WERI-Rb-1 (cell line): ENCODE measurements around the gene ASTN1.
A peak's percentile ranks its signal among the peaks of the same experiment; 100 is the strongest.

Experiments used
- DNase-seq: peaks from one replicate; pipeline ENCODE4 v3.0.0-alpha.2; 2020
- H3K27ac ChIP-seq: fragments of 250-450 bp; sonication (Bioruptor Pico); 2 replicates; pipeline ENCODE4 v1.5.1; 2020; ENCODE audit warnings: mild to moderate bottlenecking, moderate library complexity
- H3K27me3 ChIP-seq: fragments of 250-450 bp; sonication (Bioruptor Pico); 2 replicates; pipeline ENCODE4 v1.5.1; 2021; ENCODE audit warnings: mild to moderate bottlenecking, low read depth, moderate library complexity; ENCODE audit not compliant: insufficient read depth, severe bottlenecking
- H3K36me3 ChIP-seq: fragments of 250-450 bp; sonication (Bioruptor Pico); 2 replicates; pipeline ENCODE4 v1.5.1; 2020; ENCODE audit warnings: mild to moderate bottlenecking, moderate library complexity
- H3K4me3 ChIP-seq: 2 replicates; pipeline ENCODE4 v1.5.1; 2011; ENCODE audit warnings: low read depth, mild to moderate bottlenecking, control low read depth, low read length
- H3K9me3 ChIP-seq: fragments of 250-450 bp; sonication (Bioruptor Pico); 2 replicates; pipeline ENCODE4 v1.5.1; 2021; ENCODE audit warnings: mild to moderate bottlenecking, moderate library complexity; ENCODE audit not compliant: severe bottlenecking
- TF ChIP-seq, protein P1 (sequence below): IDR thresholded peaks from 2 replicates; pipeline ENCODE4 v1.5.1; 2011; ENCODE audit warnings: low read depth, mild to moderate bottlenecking, control low read depth, inconsistent platforms, low read length

The ASTN1 gene

DNA sequence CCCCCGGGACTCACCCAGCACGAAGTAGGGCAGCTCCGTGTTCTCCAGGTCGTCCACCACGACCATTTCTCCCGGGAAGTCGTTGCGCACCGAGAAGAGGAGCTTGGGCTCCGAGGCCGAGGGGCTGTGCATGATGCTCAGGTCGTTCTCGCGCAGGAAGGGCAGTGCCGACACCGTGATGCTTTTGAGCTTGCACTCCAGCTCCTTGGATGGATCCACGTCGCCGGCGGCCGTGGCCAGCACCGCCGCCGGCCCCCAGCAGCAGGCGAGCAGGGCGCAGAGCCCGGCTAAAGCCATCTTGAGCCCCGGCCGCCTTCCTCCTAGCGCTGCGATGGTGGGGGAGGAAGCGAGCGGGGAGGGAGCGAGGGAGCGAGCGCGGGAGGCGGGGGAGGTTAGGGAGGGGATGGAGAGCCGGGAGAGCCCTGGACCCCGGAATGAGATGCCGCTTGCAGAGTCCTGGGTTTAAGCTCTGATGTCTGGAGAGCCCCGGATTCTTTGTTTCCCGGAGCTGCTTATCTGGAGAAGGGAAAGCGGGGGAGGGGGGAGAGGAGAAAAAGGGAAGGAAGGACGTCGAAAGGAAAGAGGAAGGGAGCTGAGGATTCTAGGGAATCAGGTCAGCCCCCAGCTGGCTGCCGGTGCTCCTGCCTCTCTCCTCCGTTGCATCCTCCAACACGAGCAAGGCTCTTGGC lies at the start of gene ASTN1:
TSS of gene ASTN1 (minus strand) at position 333 of the 689 bp plus-strand sequence. CDS start at position 297, 36 bp downstream.
- Histone ChIP-seq H3K9me3 (no peaks in the 10 kb centered on the region), H3K27ac (no peak within 1 kb of the TSS), H3K27me3 (peaks cover 8% of the 10 kb centered on the region), H3K36me3 (no peaks in the 10 kb centered on the region), H3K4me3 (peak within 1 kb of the TSS; percentile 71)
- TF ChIP-seq, protein P1, sequence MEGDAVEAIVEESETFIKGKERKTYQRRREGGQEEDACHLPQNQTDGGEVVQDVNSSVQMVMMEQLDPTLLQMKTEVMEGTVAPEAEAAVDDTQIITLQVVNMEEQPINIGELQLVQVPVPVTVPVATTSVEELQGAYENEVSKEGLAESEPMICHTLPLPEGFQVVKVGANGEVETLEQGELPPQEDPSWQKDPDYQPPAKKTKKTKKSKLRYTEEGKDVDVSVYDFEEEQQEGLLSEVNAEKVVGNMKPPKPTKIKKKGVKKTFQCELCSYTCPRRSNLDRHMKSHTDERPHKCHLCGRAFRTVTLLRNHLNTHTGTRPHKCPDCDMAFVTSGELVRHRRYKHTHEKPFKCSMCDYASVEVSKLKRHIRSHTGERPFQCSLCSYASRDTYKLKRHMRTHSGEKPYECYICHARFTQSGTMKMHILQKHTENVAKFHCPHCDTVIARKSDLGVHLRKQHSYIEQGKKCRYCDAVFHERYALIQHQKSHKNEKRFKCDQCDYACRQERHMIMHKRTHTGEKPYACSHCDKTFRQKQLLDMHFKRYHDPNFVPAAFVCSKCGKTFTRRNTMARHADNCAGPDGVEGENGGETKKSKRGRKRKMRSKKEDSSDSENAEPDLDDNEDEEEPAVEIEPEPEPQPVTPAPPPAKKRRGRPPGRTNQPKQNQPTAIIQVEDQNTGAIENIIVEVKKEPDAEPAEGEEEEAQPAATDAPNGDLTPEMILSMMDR = no peak
- DNase-seq = peak; percentile 56

DNA sequence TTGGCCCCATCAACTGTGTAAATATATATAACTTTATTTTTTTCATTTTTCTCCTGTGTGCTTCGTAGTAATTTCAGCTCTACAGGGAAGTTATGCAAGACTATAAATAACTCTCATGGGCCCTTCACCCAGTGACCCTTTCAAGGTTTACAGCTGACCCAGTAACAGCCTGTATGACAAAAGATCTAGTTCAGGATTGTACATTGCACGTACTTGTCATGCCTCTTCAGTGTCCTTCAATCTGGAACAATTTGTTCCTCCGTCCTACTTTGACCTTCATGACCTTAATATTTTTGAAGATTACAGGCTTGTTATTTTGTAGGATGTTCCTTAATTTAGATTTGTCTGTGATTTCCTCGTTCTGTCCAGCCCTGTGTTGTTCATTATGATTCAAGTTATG lies 46.7 kb upstream of the ASTN1 start:
- Histone ChIP-seq H3K27me3 (no peaks in the 10 kb centered on the region), H3K9me3 (peaks cover 2% of the 10 kb centered on the region), H3K36me3 (no peaks in the 10 kb centered on the region), H3K27ac (no peak overlapping the region), H3K4me3 (no peak overlapping the region)
- DNase-seq = no peak
- TF ChIP-seq, protein P1 = no peak

DNA sequence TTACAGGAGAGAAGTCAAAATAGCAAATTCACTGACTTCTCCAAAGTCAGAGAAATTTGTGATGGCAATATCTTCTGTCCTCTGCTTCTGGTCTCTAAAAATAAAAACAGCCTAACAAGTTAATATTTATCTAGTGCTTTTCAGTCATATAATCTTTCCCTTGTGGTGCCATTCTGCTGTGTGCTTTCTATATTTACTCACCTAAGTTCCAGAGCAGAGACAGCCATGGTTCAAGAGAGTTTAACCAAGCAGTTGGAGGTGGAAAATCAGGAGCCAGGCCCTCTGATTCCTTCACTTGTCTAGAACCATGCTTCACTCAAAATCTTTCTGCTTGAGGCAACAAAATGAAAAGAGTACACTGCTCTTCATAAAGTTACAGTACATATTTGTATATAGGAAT lies 45.6 kb upstream of the ASTN1 start:
- DNase-seq = no peak
- no peaks in the 10 kb centered on the region for H3K9me3 ChIP-seq
- no peak overlapping the region for H3K27ac ChIP-seq
- H3K36me3 ChIP-seq = no peaks in the 10 kb centered on the region
- no peak overlapping the region for H3K4me3 ChIP-seq
- TF ChIP-seq, protein P1 = no peak
- no peaks in the 10 kb centered on the region for H3K27me3 ChIP-seq

DNA sequence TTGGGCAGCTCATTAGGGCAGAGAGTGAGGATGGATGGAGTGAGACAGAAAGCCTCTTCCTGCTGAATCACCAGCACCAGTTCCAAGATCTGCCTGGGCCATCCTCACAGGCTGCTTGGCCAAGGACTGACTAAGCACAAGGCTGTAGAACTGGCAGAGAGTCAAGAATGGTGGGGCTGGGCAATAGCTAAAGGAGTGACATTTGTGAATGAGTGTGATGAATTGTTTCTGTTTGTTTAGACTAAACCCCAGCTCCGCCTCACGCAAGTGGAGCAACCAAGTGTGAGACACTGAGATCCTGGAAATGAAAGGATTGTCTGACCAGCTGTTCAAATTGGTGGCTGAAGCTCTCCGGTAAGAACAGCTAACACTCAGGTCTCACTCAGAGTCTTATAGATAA lies 44.8 kb upstream of the ASTN1 start:
- DNase-seq = peak; percentile 53
- no peak overlapping the region for H3K27ac ChIP-seq

DNA sequence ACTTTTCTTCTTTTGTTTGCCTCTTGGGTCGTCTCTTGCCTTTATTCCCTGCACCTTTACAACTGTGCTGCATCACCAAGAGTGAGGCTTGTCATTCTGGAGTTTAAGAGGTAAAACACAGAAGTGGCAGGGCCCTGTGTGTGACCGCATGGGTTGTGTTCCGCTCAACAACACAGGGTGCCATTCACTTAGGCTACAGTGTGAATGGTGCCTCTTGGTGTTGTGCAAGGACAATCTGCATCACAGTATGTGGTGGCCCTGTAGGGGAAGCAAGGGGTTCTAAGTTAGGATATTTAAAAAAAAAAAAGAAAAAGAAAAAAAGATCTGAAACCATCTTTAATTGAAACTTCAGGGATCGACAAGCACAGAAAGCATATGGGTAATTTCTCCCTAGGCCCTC lies 44.4 kb upstream of the ASTN1 start:
- TF ChIP-seq, protein P1 = no peak
- Histone ChIP-seq H3K27me3 (no peaks in the 10 kb centered on the region), H3K36me3 (no peaks in the 10 kb centered on the region), H3K27ac (no peak overlapping the region), H3K9me3 (no peaks in the 10 kb centered on the region), H3K4me3 (no peak overlapping the region)
- no peak for DNase-seq

More for the DNA sequence above, 44.8 kb upstream of the ASTN1 start:
- Histone ChIP-seq H3K4me3 (no peak overlapping the region), H3K27me3 (no peaks in the 10 kb centered on the region), H3K9me3 (no peaks in the 10 kb centered on the region), H3K36me3 (no peaks in the 10 kb centered on the region)
- TF ChIP-seq, protein P1 = no peak
